KOPT-K1 (cell line): ENCODE measurements around the gene NUDT19.
"Not testable (repeated sequence)": the region's sequence is repeated elsewhere in the genome, so short reads cannot be mapped to it uniquely, and the experiment has no call there.

Experiments
- H3K27ac ChIP-seq: fragments of 200-600 bp; sonication (generic); 2 replicates; pipeline ENCODE4 v1.5.1; 2016; ENCODE audit warnings: antibody characterized with exemption, mild to moderate bottlenecking, low read depth, low read length; ENCODE audit not compliant: poor library complexity, severe bottlenecking
- H3K36me3 ChIP-seq: fragments of 200-600 bp; sonication (generic); 2 replicates; pipeline ENCODE4 v1.5.1; 2017; ENCODE audit warnings: antibody characterized with exemption, mild to moderate bottlenecking, low read length, moderate library complexity; ENCODE audit not compliant: insufficient read depth
- H3K9me3 ChIP-seq: fragments of 200-600 bp; sonication (generic); 2 replicates; pipeline ENCODE4 v1.5.1; 2017; ENCODE audit warnings: antibody characterized with exemption, low read length, mild to moderate bottlenecking; ENCODE audit not compliant: insufficient read depth, poor library complexity, severe bottlenecking

Gene NUDT19

GRCh38 chr19:32717496-32717895, 25.9 kb downstream of the NUDT19 start:
- H3K36me3 ChIP-seq, result peaks cover 26% of the 10 kb centered on the region

GRCh38 chr19:32718286-32718685, 26.7 kb downstream of the NUDT19 start:
- Histone ChIP-seq H3K27ac (no peak overlapping the region), H3K36me3 (peaks cover 20% of the 10 kb centered on the region)

More at GRCh38 chr19:32717496-32717895, 25.9 kb downstream of the NUDT19 start:
- Histone ChIP-seq H3K9me3 (no peaks in the 10 kb centered on the region), H3K27ac (no peak overlapping the region)

GRCh38 chr19:32719611-32720059, 28.0 kb downstream of the NUDT19 start, which contains the start of gene TDRD12:
Gene TDRD12, plus strand, starts transcription at chr19:32719767. Its CDS starts 306 bp downstream, at chr19:32720073.
- Histone ChIP-seq H3K27ac (no peak within 1 kb of the TSS), H3K9me3 (no peaks in the 10 kb centered on the region), H3K36me3 (peaks cover 7% of the 10 kb centered on the region; the same call in 1 of the 2 replicates)

More at GRCh38 chr19:32718286-32718685, 26.7 kb downstream of the NUDT19 start:
- no peaks in the 10 kb centered on the region for H3K9me3 ChIP-seq

GRCh38 chr19:32720216-32720935, 28.8 kb downstream of the NUDT19 start:
- no peak overlapping the region for H3K27ac ChIP-seq
- no peaks in the 10 kb centered on the region for H3K36me3 ChIP-seq
- H3K9me3 ChIP-seq, result no peaks in the 10 kb centered on the region

GRCh38 chr19:32720936-32721250, 29.3 kb downstream of the NUDT19 start:
- Histone ChIP-seq H3K9me3 (no peaks in the 10 kb centered on the region), H3K36me3 (no peaks in the 10 kb centered on the region), H3K27ac (no peak overlapping the region)

- Histone ChIP-seq H3K27ac (no peak overlapping the region), H3K9me3 (no peaks in the 10 kb centered on the region), H3K36me3 (no peaks in the 10 kb centered on the region)
Observed at GRCh38 chr19:32735936-32736335, 44.3 kb downstream of the NUDT19 start.

GRCh38 chr19:32743021-32743420, 51.4 kb downstream of the NUDT19 start:
- Histone ChIP-seq H3K27ac (no peak overlapping the region), H3K36me3 (no peaks in the 10 kb centered on the region), H3K9me3 (peaks cover 8% of the 10 kb centered on the region)

GRCh38 chr19:32743447-32743846, 51.8 kb downstream of the NUDT19 start:
- H3K36me3 ChIP-seq, result no peaks in the 10 kb centered on the region
- H3K27ac ChIP-seq, result no peak overlapping the region
- peaks cover 8% of the 10 kb centered on the region for H3K9me3 ChIP-seq

GRCh38 chr19:32744555-32745325, 53.1 kb downstream of the NUDT19 start:
- Histone ChIP-seq H3K27ac (no peak overlapping the region), H3K9me3 (peaks cover 8% of the 10 kb centered on the region), H3K36me3 (no peaks in the 10 kb centered on the region)

- not testable (repeated sequence) for H3K9me3 ChIP-seq
Observed at GRCh38 chr19:32745594-32746251, 54.1 kb downstream of the NUDT19 start.

GRCh38 chr19:32746631-32747196, 55.1 kb downstream of the NUDT19 start:
- H3K27ac ChIP-seq, H3K9me3 ChIP-seq, H3K36me3 ChIP-seq: not testable (repeated sequence)

More at GRCh38 chr19:32745594-32746251, 54.1 kb downstream of the NUDT19 start:
- not testable (repeated sequence) for H3K36me3 ChIP-seq, H3K27ac ChIP-seq

- Histone ChIP-seq H3K9me3 (peaks cover 8% of the 10 kb centered on the region), H3K36me3 (no peaks in the 10 kb centered on the region), H3K27ac (no peak overlapping the region)
Observed at GRCh38 chr19:32748497-32748896, 56.9 kb downstream of the NUDT19 start.

GRCh38 chr19:32748948-32749347, 57.3 kb downstream of the NUDT19 start:
- H3K36me3 ChIP-seq, result no peaks in the 10 kb centered on the region
- H3K27ac ChIP-seq, result no peak overlapping the region
- peaks cover 8% of the 10 kb centered on the region for H3K9me3 ChIP-seq

GRCh38 chr19:32749361-32749760, 57.7 kb downstream of the NUDT19 start:
- no peak overlapping the region for H3K27ac ChIP-seq
- H3K9me3 ChIP-seq, result peaks cover 8% of the 10 kb centered on the region
- H3K36me3 ChIP-seq, result no peaks in the 10 kb centered on the region
